Lung (tissue), 12 donors: ENCODE data around the gene CNTN5. TPM values are rescaled to one million over a fixed set of nuclear protein-coding genes. Genes with fewer than 3 reads are reported as not detected.

Experiments
- ATAC-seq: fragments of 200-7000 bp; cut with Tn5 transposase; one replicate; pipeline ENCODE4 v1.9.1; 2020; ENCODE audit warnings: moderate number of reproducible peaks; ENCODE audit not compliant: insufficient read depth, low FRiP score
- DNase-seq, 3 donors: peaks; one replicate each; pipeline ENCODE4 v3.0.0-alpha.2; 2013 to 2017
- H3K27ac ChIP-seq, 2 donors: one replicate each; pipeline ENCODE4 v1.5.1; 2013; ENCODE audit warnings: mild to moderate bottlenecking in 2 of 2, moderate library complexity in 2 of 2, control low read depth in 1 of 2, inconsistent platforms in 1 of 2, low read depth in 1 of 2, low read length in 1 of 2
- H3K27me3 ChIP-seq, 3 donors: one replicate each; pipeline ENCODE4 v1.5.1; 2013; ENCODE audit warnings: low read length in 2 of 3; ENCODE audit not compliant: control insufficient read depth in 3 of 3, insufficient read depth in 3 of 3
- H3K36me3 ChIP-seq, 4 donors: one replicate each; pipeline ENCODE4 v1.5.1; 2013; ENCODE audit warnings: low read length in 4 of 4, mild to moderate bottlenecking in 1 of 4, moderate library complexity in 1 of 4; ENCODE audit not compliant: control insufficient read depth in 4 of 4, insufficient read depth in 4 of 4
- H3K4me1 ChIP-seq, 5 donors: one replicate each; pipeline ENCODE4 v1.5.1; 2013; ENCODE audit warnings: low read length in 5 of 5, mild to moderate bottlenecking in 2 of 5, moderate library complexity in 1 of 5; ENCODE audit not compliant: control insufficient read depth in 5 of 5, insufficient read depth in 5 of 5
- H3K4me3 ChIP-seq: one replicate; pipeline ENCODE4 v1.5.1; 2013; ENCODE audit warnings: mild to moderate bottlenecking, control low read depth, moderate library complexity
- H3K9ac ChIP-seq, 2 donors: one replicate each; pipeline ENCODE4 v1.5.1; 2013; ENCODE audit warnings: low read length in 2 of 2, control low read depth in 1 of 2; ENCODE audit not compliant: insufficient read depth in 1 of 2
- H3K9me3 ChIP-seq, 4 donors: one replicate each; pipeline ENCODE4 v1.5.1; 2013; ENCODE audit warnings: low read length in 3 of 4, mild to moderate bottlenecking in 1 of 4, moderate library complexity in 1 of 4; ENCODE audit not compliant: control insufficient read depth in 4 of 4, insufficient read depth in 3 of 4
- CTCF ChIP-seq: IDR thresholded peaks from 2 replicates; pipeline ENCODE4 v1.5.1; 2012; ENCODE audit warnings: mild to moderate bottlenecking; ENCODE audit errors: control extremely low read depth, extremely low read depth
- WGBS, 2 donors: extraction: QIAGEN DNeasy Blood & Tissue Kit; methylation state at CpG; one replicate each; pipeline ENCODE4 v1.1.7; 2013; 5-methylcytosine and 5-hydroxymethylcytosine counted together
- polyA plus RNA-seq, 2 donors: library from polyadenylated mRNA; stranded (reverse); fragments of 200-250 nt; gene quantifications; one replicate each; pipeline ENCODE4 v1.2.1, GENCODE V29; 2013
- total RNA-seq, 2 donors: library from RNA; depleted of rRNA in 1 of 2; stranded (reverse); fragments of >200 nt in 1 of 2; gene quantifications; one replicate each; pipeline ENCODE4 v1.2.1, GENCODE V29; 2014 to 2021
- donor health status: control.
- donor health status: control.
- donor health status: Bipolar disorder and iron deficiency.
- donor health status: healthy.
- donor health status: DM: yes; HTN: yes; CAD: no.

CNTN5 gene
- total and polyA plus RNA-seq, 4 donors, result 0.10 to 0.80 (median 0.44) TPM

- no peak for ATAC-seq
These were observed 510.7 kb downstream of the CNTN5 start for GRCh38 chr11:99531468-99531867.

GRCh38 chr11:99534812-99535211, 514.1 kb downstream of the CNTN5 start:
- H3K4me1 ChIP-seq, result no peaks in the 10 kb centered on the region
- H3K9ac ChIP-seq, result no peak overlapping the region
- no peaks in the 10 kb centered on the region for H3K27me3 ChIP-seq
- no peaks in the 10 kb centered on the region for H3K36me3 ChIP-seq
- H3K4me3 ChIP-seq, result no peak overlapping the region
- peaks cover 0 to 3% (median 0%) of the 10 kb centered on the region in 4 donors for H3K9me3 ChIP-seq
- WGBS, 2 donors, result 81 to 82% methylated on average over 1 of the region's 1 CpG
- TF ChIP-seq CTCF, result no peak
- no peak overlapping the region for H3K27ac ChIP-seq
- no peak for DNase-seq
- no peak for ATAC-seq

More at GRCh38 chr11:99531468-99531867, 510.7 kb downstream of the CNTN5 start:
- no peak for DNase-seq
- 89 to 90% methylated on average over 13 of the region's 13 CpGs for WGBS, 2 donors
- TF ChIP-seq CTCF, result no peak
- no peaks in the 10 kb centered on the region for H3K27me3 ChIP-seq
- no peaks in the 10 kb centered on the region for H3K4me1 ChIP-seq
- H3K27ac ChIP-seq, result no peak overlapping the region
- no peak overlapping the region for H3K9ac ChIP-seq
- no peaks in the 10 kb centered on the region for H3K36me3 ChIP-seq
- H3K9me3 ChIP-seq, result peaks cover 0 to 3% (median 0%) of the 10 kb centered on the region in 4 donors
- no peak overlapping the region for H3K4me3 ChIP-seq

GRCh38 chr11:99535406-99535805, 514.7 kb downstream of the CNTN5 start:
- Histone ChIP-seq H3K9me3 (peaks cover 0 to 3% (median 0%) of the 10 kb centered on the region in 4 donors), H3K4me1 (no peaks in the 10 kb centered on the region), H3K27me3 (no peaks in the 10 kb centered on the region), H3K4me3 (no peak overlapping the region), H3K27ac (no peak overlapping the region), H3K9ac (no peak overlapping the region), H3K36me3 (no peaks in the 10 kb centered on the region)
- ATAC-seq, result no peak
- DNase-seq, result no peak
- WGBS, 2 donors, result 38 to 82% methylated on average over 1 of the region's 1 CpG
- TF ChIP-seq CTCF, result no peak

- no peak overlapping the region for H3K27ac ChIP-seq
- H3K4me1 ChIP-seq, result no peaks in the 10 kb centered on the region
- H3K9me3 ChIP-seq, result peaks cover 0 to 3% (median 0%) of the 10 kb centered on the region in 4 donors
- no peak overlapping the region for H3K9ac ChIP-seq
- WGBS, 2 donors, result 57 to 58% methylated on average over 2 of the region's 2 CpGs
- no peaks in the 10 kb centered on the region for H3K36me3 ChIP-seq
- no peak overlapping the region for H3K4me3 ChIP-seq
- H3K27me3 ChIP-seq, result no peaks in the 10 kb centered on the region
- ATAC-seq, result no peak
- no peak for TF ChIP-seq CTCF
- no peak for DNase-seq
These were observed 515.1 kb downstream of the CNTN5 start for GRCh38 chr11:99535819-99536218.
